OCI-LY3 (cell line): Measurements from ENCODE around the gene OPN5.

ENCODE experiments used
- EZH2phosphoT487 ChIP-seq: fragments of 200-600 bp; shearing (Covaris generic); IDR thresholded peaks from 2 replicates; pipeline ENCODE4 v1.6.1; 2018; ENCODE audit warnings: antibody characterized with exemption, mixed run types, low read depth
- TF ChIP-seq, protein P1 (sequence below): fragments of 200-600, 300-600 bp; sonication (generic); IDR thresholded peaks from 2 replicates; pipeline ENCODE4 v1.5.1; 2014; ENCODE audit warnings: antibody characterized with exemption, low read length, low read depth

GRCh38 chr6:47854971-47855370 lies 73.1 kb downstream of the OPN5 start:
- TF ChIP-seq, protein P1, sequence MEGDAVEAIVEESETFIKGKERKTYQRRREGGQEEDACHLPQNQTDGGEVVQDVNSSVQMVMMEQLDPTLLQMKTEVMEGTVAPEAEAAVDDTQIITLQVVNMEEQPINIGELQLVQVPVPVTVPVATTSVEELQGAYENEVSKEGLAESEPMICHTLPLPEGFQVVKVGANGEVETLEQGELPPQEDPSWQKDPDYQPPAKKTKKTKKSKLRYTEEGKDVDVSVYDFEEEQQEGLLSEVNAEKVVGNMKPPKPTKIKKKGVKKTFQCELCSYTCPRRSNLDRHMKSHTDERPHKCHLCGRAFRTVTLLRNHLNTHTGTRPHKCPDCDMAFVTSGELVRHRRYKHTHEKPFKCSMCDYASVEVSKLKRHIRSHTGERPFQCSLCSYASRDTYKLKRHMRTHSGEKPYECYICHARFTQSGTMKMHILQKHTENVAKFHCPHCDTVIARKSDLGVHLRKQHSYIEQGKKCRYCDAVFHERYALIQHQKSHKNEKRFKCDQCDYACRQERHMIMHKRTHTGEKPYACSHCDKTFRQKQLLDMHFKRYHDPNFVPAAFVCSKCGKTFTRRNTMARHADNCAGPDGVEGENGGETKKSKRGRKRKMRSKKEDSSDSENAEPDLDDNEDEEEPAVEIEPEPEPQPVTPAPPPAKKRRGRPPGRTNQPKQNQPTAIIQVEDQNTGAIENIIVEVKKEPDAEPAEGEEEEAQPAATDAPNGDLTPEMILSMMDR: no peak
- no peak for TF ChIP-seq EZH2phosphoT487
